Fibroblast of lung (primary cell): Measurements from ENCODE around the gene S100P. TPM values are rescaled to one million over a fixed set of nuclear protein-coding genes. Genes with fewer than 3 reads are reported as not detected.

Source experiments
- DNase-seq, 2 donors: peaks; one replicate each; pipeline versions ENCODE4 v3.0.0 to v3.0.0-alpha.2; 2010; ENCODE audit warnings: low read depth in 2 of 2
- H2AFZ ChIP-seq: 2 replicates; pipeline ENCODE4 v1.5.1; 2012; ENCODE audit warnings: low read length, control low read depth, inconsistent platforms
- H3K27ac ChIP-seq: 2 replicates; pipeline ENCODE4 v1.5.1; 2011; ENCODE audit warnings: low read length, control low read depth; ENCODE audit not compliant: insufficient read depth
- H3K27me3 ChIP-seq: 2 replicates; pipeline ENCODE4 v1.5.1; 2011; ENCODE audit warnings: mild to moderate bottlenecking, low read length; ENCODE audit not compliant: control insufficient read depth, insufficient read depth
- H3K36me3 ChIP-seq: 2 replicates; pipeline ENCODE4 v1.5.1; 2011; ENCODE audit warnings: low read length; ENCODE audit not compliant: control insufficient read depth, insufficient read depth
- H3K4me1 ChIP-seq: 2 replicates; pipeline ENCODE4 v1.5.1; 2011; ENCODE audit warnings: low read length; ENCODE audit not compliant: control insufficient read depth, insufficient read depth; ENCODE audit errors: extremely low read depth
- H3K4me2 ChIP-seq: 2 replicates; pipeline ENCODE4 v1.5.1; 2011; ENCODE audit warnings: low read length, control low read depth; ENCODE audit not compliant: insufficient read depth; ENCODE audit errors: extremely low read depth
- H3K4me3 ChIP-seq, 4 experiments: fragments of 200-600 bp in 1 of 4; sonication (generic) in 1 of 4; replicated peaks in 1 of 4; 2 replicates each; pipeline ENCODE4 v1.5.1; 2011 to 2016; ENCODE audit warnings: low read length in 4 of 4, low read depth in 3 of 4, mild to moderate bottlenecking in 3 of 4, control low read depth in 2 of 4, inconsistent platforms in 1 of 4, mixed read lengths in 1 of 4; ENCODE audit not compliant: insufficient read depth in 1 of 4; ENCODE audit errors: control extremely low read depth in 1 of 4
- H3K79me2 ChIP-seq: 2 replicates; pipeline ENCODE4 v1.5.1; 2012; ENCODE audit warnings: mild to moderate bottlenecking, low read length, inconsistent platforms; ENCODE audit not compliant: control insufficient read depth, insufficient read depth
- H3K9ac ChIP-seq: 2 replicates; pipeline ENCODE4 v1.5.1; 2011; ENCODE audit warnings: mild to moderate bottlenecking, low read length, control low read depth; ENCODE audit not compliant: insufficient read depth
- H3K9me3 ChIP-seq: 2 replicates; pipeline ENCODE4 v1.5.1; 2012; ENCODE audit warnings: low read depth, low read length; ENCODE audit not compliant: control insufficient read depth, insufficient read depth
- H4K20me1 ChIP-seq: 2 replicates; pipeline ENCODE4 v1.5.1; 2011; ENCODE audit warnings: low read length; ENCODE audit not compliant: control insufficient read depth, insufficient read depth; ENCODE audit errors: extremely low read depth
- EZH2 ChIP-seq: IDR thresholded peaks from 2 replicates; pipeline ENCODE4 v1.5.1; 2012; ENCODE audit warnings: low read length, control low read depth, mild to moderate bottlenecking; ENCODE audit errors: missing control alignments
- polyA plus RNA-seq, 2 donors: library from polyadenylated mRNA; depleted of rRNA in 1 of 2; stranded (reverse) in 1 of 2; unstranded in 1 of 2; fragments of >200 nt; gene quantifications; 2 replicates each; pipeline ENCODE4 v1.2.1, GENCODE V29; 2011 to 2012; ENCODE audit warnings: missing spikeins in 1 of 2
- total RNA-seq: library from RNA; depleted of rRNA; stranded (reverse); fragments of >200 nt; gene quantifications from 2 replicates; pipeline ENCODE4 v1.2.1, GENCODE V29; 2014
- TF ChIP-seq, protein P1 (sequence below), 2 donors: IDR thresholded peaks in 1 of 2; conservative IDR thresholded peaks in 1 of 2; 1 replicate in 1 of 2; 2 replicates in 1 of 2; pipeline ENCODE4 v1.5.1; 2011 to 2012; ENCODE audit warnings: low read length in 2 of 2, control low read depth in 1 of 2, inconsistent platforms in 1 of 2, low read depth in 1 of 2, mild to moderate bottlenecking in 1 of 2

Gene S100P
- total and polyA plus RNA-seq, 2 donors (not counting 1 experiment from before 2014, with no cell fraction given): not detected

DNA sequence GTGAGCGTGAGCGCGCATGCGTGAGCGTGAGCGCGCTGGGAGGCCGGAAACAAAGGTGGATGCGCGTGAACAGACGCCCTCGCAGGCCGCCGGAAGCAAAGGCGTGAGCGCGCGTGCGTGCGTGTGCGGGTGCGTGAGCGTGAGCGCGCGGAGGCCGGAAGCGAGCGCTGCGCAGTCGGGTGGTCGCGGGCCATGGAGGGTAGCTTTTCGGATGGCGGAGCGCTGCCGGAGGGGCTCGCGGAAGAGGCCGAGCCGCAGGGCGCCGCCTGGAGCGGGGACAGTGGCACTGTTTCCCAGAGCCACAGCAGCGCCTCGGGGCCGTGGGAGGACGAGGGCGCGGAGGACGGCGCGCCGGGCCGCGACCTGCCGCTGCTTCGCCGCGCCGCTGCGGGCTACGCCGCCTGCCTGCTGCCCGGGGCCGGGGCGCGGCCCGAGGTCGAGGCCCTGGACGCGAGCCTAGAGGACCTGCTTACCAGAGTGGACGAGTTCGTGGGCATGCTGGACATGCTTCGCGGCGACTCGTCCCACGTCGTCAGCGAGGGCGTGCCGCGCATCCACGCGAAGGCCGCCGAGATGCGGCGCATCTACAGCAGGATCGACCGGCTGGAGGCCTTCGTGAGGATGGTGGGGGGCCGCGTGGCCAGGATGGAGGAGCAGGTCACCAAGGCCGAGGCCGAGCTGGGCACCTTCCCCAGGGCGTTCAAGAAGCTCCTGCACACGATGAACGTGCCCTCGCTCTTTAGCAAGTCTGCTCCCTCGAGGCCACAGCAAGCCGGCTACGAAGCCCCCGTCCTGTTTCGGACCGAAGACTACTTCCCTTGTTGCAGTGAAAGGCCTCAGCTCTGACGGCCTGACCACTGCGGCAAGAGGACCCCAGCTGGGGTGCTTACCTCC lies 22.6 kb downstream of the S100P start, which contains the start of gene BLOC1S4:
Gene BLOC1S4 (plus strand): TSS at position 157 of the 894 bp plus-strand sequence. CDS start 36 bp downstream, at position 193.
- Histone ChIP-seq H3K4me2 (peak within 1 kb of the TSS; percentile 87), H3K27ac (peak within 1 kb of the TSS; percentile 81), H3K4me1 (no peaks in the 10 kb centered on the region), H2AFZ (peak within 1 kb of the TSS; percentile 93), H3K9me3 (no peaks in the 10 kb centered on the region), H3K9ac (peak within 1 kb of the TSS; percentile 77), H3K79me2 (peaks cover 17% of the 10 kb centered on the region), H4K20me1 (no peaks in the 10 kb centered on the region), H3K4me3 (peak within 1 kb of the TSS; percentile 70 to 88 (median 80)), H3K36me3 (no peaks in the 10 kb centered on the region), H3K27me3 (no peaks in the 10 kb centered on the region)
- no peak for TF ChIP-seq EZH2
- TF ChIP-seq, protein P1, sequence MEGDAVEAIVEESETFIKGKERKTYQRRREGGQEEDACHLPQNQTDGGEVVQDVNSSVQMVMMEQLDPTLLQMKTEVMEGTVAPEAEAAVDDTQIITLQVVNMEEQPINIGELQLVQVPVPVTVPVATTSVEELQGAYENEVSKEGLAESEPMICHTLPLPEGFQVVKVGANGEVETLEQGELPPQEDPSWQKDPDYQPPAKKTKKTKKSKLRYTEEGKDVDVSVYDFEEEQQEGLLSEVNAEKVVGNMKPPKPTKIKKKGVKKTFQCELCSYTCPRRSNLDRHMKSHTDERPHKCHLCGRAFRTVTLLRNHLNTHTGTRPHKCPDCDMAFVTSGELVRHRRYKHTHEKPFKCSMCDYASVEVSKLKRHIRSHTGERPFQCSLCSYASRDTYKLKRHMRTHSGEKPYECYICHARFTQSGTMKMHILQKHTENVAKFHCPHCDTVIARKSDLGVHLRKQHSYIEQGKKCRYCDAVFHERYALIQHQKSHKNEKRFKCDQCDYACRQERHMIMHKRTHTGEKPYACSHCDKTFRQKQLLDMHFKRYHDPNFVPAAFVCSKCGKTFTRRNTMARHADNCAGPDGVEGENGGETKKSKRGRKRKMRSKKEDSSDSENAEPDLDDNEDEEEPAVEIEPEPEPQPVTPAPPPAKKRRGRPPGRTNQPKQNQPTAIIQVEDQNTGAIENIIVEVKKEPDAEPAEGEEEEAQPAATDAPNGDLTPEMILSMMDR (conservative IDR thresholded peaks at IDR 0.05 in 1 of 2, IDR thresholded peaks at IDR 0.05 in 1 of 2; ENCODE audit: low read depth in 1 of 2, low read length in 2 of 2): peak in 1 of 2 donors; percentile 5
- peak; percentile 91 to 93 for DNase-seq

DNA sequence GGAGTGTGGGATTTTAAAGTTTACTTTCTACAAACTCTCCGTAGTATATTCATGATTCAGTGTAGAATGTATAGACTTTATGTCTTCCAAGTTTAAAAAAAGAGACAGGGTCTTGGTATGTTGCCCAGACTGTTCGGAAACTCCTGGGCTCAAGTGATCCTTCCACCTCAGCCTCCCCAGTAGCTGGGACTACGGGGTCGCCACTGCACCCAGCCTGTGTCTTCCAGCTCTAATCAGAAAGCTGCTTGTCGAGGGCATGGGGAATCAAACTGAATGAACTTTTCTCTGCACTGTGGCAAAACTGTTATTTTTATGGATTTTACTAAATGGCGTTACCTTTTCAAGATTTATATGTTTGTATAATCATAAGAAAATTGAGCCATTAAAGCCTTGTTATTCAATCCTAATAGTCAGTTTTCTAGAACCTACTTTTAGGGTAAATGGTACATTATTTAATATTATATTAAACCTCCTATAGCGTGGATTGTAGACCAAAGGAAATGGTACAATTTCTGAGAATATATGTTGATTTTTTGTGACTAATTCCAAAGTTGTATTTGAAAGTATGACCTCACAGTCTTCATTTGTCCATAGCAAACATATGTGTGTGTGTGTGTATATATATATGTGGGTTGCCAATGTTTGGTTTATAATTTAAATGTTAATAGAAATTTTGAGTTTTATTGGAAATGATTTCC lies 23.4 kb downstream of the S100P start:
- Histone ChIP-seq H2AFZ (no peak overlapping the region), H3K4me3 (peak overlapping the region; percentile 70 to 88 (median 80)), H3K36me3 (no peaks in the 10 kb centered on the region), H3K4me2 (peak overlapping the region; percentile 87), H3K79me2 (peaks cover 17% of the 10 kb centered on the region), H3K4me1 (no peaks in the 10 kb centered on the region), H3K27ac (peak overlapping the region; percentile 81), H3K9ac (peak overlapping the region; percentile 77), H3K27me3 (no peaks in the 10 kb centered on the region), H4K20me1 (no peaks in the 10 kb centered on the region), H3K9me3 (no peaks in the 10 kb centered on the region)
- no peak for DNase-seq
- no peak for TF ChIP-seq EZH2
- TF ChIP-seq, protein P1 (conservative IDR thresholded peaks at IDR 0.05 in 1 of 2, IDR thresholded peaks at IDR 0.05 in 1 of 2; ENCODE audit: low read depth in 1 of 2, low read length in 2 of 2): no peak
